Measurements from ENCODE around the gene LRRN1. TPM values are rescaled to one million over a fixed set of nuclear protein-coding genes. Genes with fewer than 3 reads are reported as not detected.

The LRRN1 gene
- total RNA-seq, 1 experiment from 2014 or later, result 0.13 TPM

- ATAC-seq (no peak), DNase-seq (ENCODE audit: low read depth, low spot score) (no peak)
- no peaks in the 10 kb centered on the region for H3K4me1 ChIP-seq (ENCODE audit: control insufficient read depth, insufficient read depth, low read length)
- in situ Hi-C loops (cut with HindIII; ENCODE audit: low pct_unique_long_range_greater_than_20kb, low sequenced_read_pairs) (no loop called here), intact Hi-C loops (cut with micrococcal nuclease; ENCODE audit: unreplicated experiment) (no loop called here)
- H3K27ac ChIP-seq (ENCODE audit: low read length), result no peak overlapping the region
- no peak overlapping the region for H3K4me3 ChIP-seq (ENCODE audit: low read depth in 2 of 2, low read length in 2 of 2)
- no peak for TF ChIP-seq TCF7L2 (IDR thresholded peaks at IDR 0.05; ENCODE audit: low read depth, low read length)
- no peak for TF ChIP-seq POLR2AphosphoS5 (IDR thresholded peaks at IDR 0.05; ENCODE audit: low read depth, low read length)
- TF ChIP-seq REST (IDR thresholded peaks at IDR 0.05; ENCODE audit: insufficient read depth in 1 of 2, low read depth in 2 of 2, low read length in 1 of 2), result no peak
- no peak for TF ChIP-seq CTCF (IDR thresholded peaks at IDR 0.05)
- TF ChIP-seq SIN3A (IDR thresholded peaks at IDR 0.05; ENCODE audit: borderline replicate concordance, insufficient read depth, low read depth, low read length), result no peak
- no peaks in the 10 kb centered on the region for H3K9me3 ChIP-seq (ENCODE audit: control insufficient read depth, insufficient read depth, low read depth, low read length)
- POLR2A ChIA-PET, result no interaction called here
- no peaks in the 10 kb centered on the region for H3K36me3 ChIP-seq (ENCODE audit: control insufficient read depth, insufficient read depth, low read length)
- no peaks in the 10 kb centered on the region for H3K27me3 ChIP-seq (ENCODE audit: control insufficient read depth, insufficient read depth, low read length)
- BruUV-seq (replicated peaks), result no TSS peak
- CTCF ChIA-PET, result no interaction called here
Measured at GRCh38 chr3:3842356-3842755, 43.1 kb downstream of the LRRN1 start.

GRCh38 chr3:3847994-3848922 lies 49.0 kb downstream of the LRRN1 start:
- no peak overlapping the region for H3K27ac ChIP-seq (ENCODE audit: low read length)
- H3K36me3 ChIP-seq (ENCODE audit: control insufficient read depth, insufficient read depth, low read length), result no peaks in the 10 kb centered on the region
- no peaks in the 10 kb centered on the region for H3K4me1 ChIP-seq (ENCODE audit: control insufficient read depth, insufficient read depth, low read length)
- no peak overlapping the region for H3K4me3 ChIP-seq (ENCODE audit: low read depth in 2 of 2, low read length in 2 of 2)
- H3K27me3 ChIP-seq (ENCODE audit: control insufficient read depth, insufficient read depth, low read length), result no peaks in the 10 kb centered on the region
- in situ Hi-C loops (cut with HindIII; ENCODE audit: low pct_unique_long_range_greater_than_20kb, low sequenced_read_pairs) (no loop called here), intact Hi-C loops (cut with micrococcal nuclease; ENCODE audit: unreplicated experiment) (no loop called here)
- BruUV-seq (replicated peaks), result no TSS peak
- no peaks in the 10 kb centered on the region for H3K9me3 ChIP-seq (ENCODE audit: control insufficient read depth, insufficient read depth, low read depth, low read length)
- no peak for TF ChIP-seq CTCF (IDR thresholded peaks at IDR 0.05)
- no peak for TF ChIP-seq SIN3A (IDR thresholded peaks at IDR 0.05; ENCODE audit: borderline replicate concordance, insufficient read depth, low read depth, low read length)
- CTCF ChIA-PET, result no interaction called here
- DNase-seq (ENCODE audit: low read depth, low spot score) (no peak), ATAC-seq (no peak)
- POLR2A ChIA-PET, result no interaction called here

Measured in Panc1 (cell line).